ENCODE results near the gene ERP27.

Gene ERP27

GRCh38 chr12:14904854-14905253 lies 33.5 kb downstream of the ERP27 start:
- DNase-seq (ENCODE audit: low read depth in 2 of 2): no peak

GRCh38 chr12:14903386-14904098 lies 34.8 kb downstream of the ERP27 start:
- DNase-seq (ENCODE audit: low read depth in 2 of 2): no peak

GRCh38 chr12:14902465-14902864 lies 35.9 kb downstream of the ERP27 start:
- DNase-seq (ENCODE audit: low read depth in 2 of 2): no peak

- no peak for DNase-seq (ENCODE audit: low read depth in 2 of 2)
These were observed 37.1 kb downstream of the ERP27 start for GRCh38 chr12:14901228-14901562.

GRCh38 chr12:14900521-14901227 lies 37.7 kb downstream of the ERP27 start:
- DNase-seq (ENCODE audit: low read depth in 2 of 2): no peak

GRCh38 chr12:14896521-14897169 lies 41.7 kb downstream of the ERP27 start:
- DNase-seq (ENCODE audit: low read depth in 2 of 2): no peak

- no peak for DNase-seq (ENCODE audit: low read depth in 2 of 2)
These were observed 44.7 kb downstream of the ERP27 start for GRCh38 chr12:14893506-14894250.

GRCh38 chr12:14892726-14893505 lies 45.4 kb downstream of the ERP27 start:
- DNase-seq (ENCODE audit: low read depth in 2 of 2): no peak

GRCh38 chr12:14890701-14891100 lies 47.6 kb downstream of the ERP27 start:
- no peak for DNase-seq (ENCODE audit: low read depth in 2 of 2)

GRCh38 chr12:14886271-14886670 lies 52.1 kb downstream of the ERP27 start:
- DNase-seq (ENCODE audit: low read depth in 2 of 2): no peak

GRCh38 chr12:14885718-14886221 lies 52.6 kb downstream of the ERP27 start, which contains the start of gene MGP:
Gene MGP, minus strand, starts transcription at chr12:14885854. Its CDS starts 63 bp downstream, at chr12:14885791.
- DNase-seq (ENCODE audit: low read depth in 2 of 2): no peak

GRCh38 chr12:14884458-14884878 lies 53.9 kb downstream of the ERP27 start:
- DNase-seq (ENCODE audit: low read depth in 2 of 2): peak; percentile 70 to 71

- DNase-seq (ENCODE audit: low read depth in 2 of 2): no peak
These were observed 54.7 kb downstream of the ERP27 start for GRCh38 chr12:14883686-14884085.

- DNase-seq (ENCODE audit: low read depth in 2 of 2): no peak
These were observed 57.4 kb downstream of the ERP27 start for GRCh38 chr12:14880890-14881453.

GRCh38 chr12:14879222-14879933 lies 59.0 kb downstream of the ERP27 start:
- DNase-seq (ENCODE audit: low read depth in 2 of 2): no peak

- DNase-seq (ENCODE audit: low read depth in 2 of 2): no peak
These were observed 59.8 kb downstream of the ERP27 start for GRCh38 chr12:14878488-14878887.

- no peak for DNase-seq (ENCODE audit: low read depth in 2 of 2)
These were observed 61.5 kb downstream of the ERP27 start for GRCh38 chr12:14876833-14877232.

GRCh38 chr12:14874882-14875281 lies 63.5 kb downstream of the ERP27 start:
- no peak for DNase-seq (ENCODE audit: low read depth in 2 of 2)

GRCh38 chr12:14873440-14874185 lies 64.7 kb downstream of the ERP27 start:
- no peak for DNase-seq (ENCODE audit: low read depth in 2 of 2)

Measured in stimulated activated CD8-positive, alpha-beta memory T cell treated with anti-CD3 and anti-CD28 coated beads, Interleukin-7, amount 100 ng/mL, for 1 hour (primary cell).